Renal pelvis (tissue), 4 donors: Measurements from ENCODE around the gene SLC19A2. TPM values are rescaled to one million over a fixed set of nuclear protein-coding genes. Genes with fewer than 3 reads are reported as not detected.

Experiments used
- DNase-seq: peaks from one replicate; pipeline ENCODE4 v3.0.0-alpha.2; 2013
- polyA plus RNA-seq, 3 donors: library from polyadenylated mRNA; unstranded; fragments of 120-200 nt; gene quantifications; one replicate each; pipeline ENCODE4 v1.2.1, GENCODE V29; 2013; ENCODE audit not compliant: insufficient read length in 3 of 3

The SLC19A2 gene
- polyA plus RNA-seq, 3 donors = 15.4 to 20.2 (median 20.2) TPM

DNA sequence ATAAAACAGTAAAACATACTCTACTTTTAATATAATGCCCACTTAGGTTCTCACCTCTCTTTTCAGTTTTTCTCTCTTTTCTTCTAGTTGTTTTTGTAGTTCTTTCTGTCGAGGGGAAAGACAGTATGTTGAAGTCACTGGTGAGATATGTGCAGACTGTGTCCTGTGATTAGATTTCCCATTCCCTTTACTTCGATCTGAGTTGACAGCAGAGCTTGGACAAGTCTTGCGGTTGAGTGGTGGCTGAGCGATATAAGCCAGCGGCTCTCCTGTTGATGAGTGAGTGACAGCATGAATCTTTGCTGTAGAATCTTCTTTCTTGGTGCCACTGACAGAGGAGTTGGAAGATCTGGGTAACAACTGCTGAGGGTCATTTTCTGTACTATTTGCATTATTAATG lies 64.4 kb downstream of the SLC19A2 start:
- no peak for DNase-seq

DNA sequence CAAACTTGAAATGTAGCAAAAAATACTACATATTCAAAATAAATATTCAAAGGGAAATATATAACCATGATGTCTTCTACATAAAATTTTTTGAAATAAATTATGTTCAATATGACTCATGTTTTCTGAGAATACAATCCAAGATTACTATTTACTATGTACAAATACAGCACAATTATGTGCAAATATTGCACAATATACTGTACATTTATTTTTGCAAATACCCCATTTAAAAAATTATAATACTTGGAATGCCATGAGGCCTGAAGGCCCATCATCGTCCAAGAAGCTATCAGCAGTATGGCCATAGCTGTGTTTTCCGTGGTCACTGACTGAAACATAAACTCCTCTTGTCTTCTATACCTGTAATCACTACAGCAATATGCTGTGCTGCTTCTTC lies 70.8 kb downstream of the SLC19A2 start:
- no peak for DNase-seq

Other genes starting within 250 kb of the SLC19A2 start
- gene NME7, start 118.1 kb downstream of the SLC19A2 start, polyA plus RNA-seq = 100 to 1,000 TPM in 1 of 3 donors, 10 to 100 TPM in 2; 93.6 to 106 (median 94.1) TPM
- gene BLZF1, start 117.7 kb downstream of the SLC19A2 start, polyA plus RNA-seq = 10 to 100 TPM; 23.6 to 28.3 (median 25.6) TPM
- 1 to 10 TPM; 8.5 to 9.7 (median 9.0) TPM for gene CCDC181, start 58.5 kb downstream of the SLC19A2 start, polyA plus RNA-seq
- gene F5, start 100.5 kb upstream of the SLC19A2 start, polyA plus RNA-seq = 1 to 10 TPM; 4.3 to 7.3 (median 5.3) TPM
- 1 to 10 TPM; 4.9 to 7.1 (median 5.3) TPM for gene SELP, start 144.2 kb upstream of the SLC19A2 start, polyA plus RNA-seq
- 1 to 10 TPM; 2.1 to 3.3 (median 3.1) TPM for gene SELL, start 225.7 kb upstream of the SLC19A2 start, polyA plus RNA-seq
- gene SELE, start 248.1 kb upstream of the SLC19A2 start, polyA plus RNA-seq = under 1 TPM; 0.42 to 0.48 (median 0.43) TPM